NCI-H146 treated with DMSO at 0.1 percent for 48 hours (cell line): ENCODE data around the gene SARM1.

Source experiments
- DNase-seq: peaks from one replicate; lab custom pipeline; 2025; ENCODE audit not compliant: unreplicated experiment; lab: John Stamatoyannopoulos, UW

The SARM1 gene

DNA sequence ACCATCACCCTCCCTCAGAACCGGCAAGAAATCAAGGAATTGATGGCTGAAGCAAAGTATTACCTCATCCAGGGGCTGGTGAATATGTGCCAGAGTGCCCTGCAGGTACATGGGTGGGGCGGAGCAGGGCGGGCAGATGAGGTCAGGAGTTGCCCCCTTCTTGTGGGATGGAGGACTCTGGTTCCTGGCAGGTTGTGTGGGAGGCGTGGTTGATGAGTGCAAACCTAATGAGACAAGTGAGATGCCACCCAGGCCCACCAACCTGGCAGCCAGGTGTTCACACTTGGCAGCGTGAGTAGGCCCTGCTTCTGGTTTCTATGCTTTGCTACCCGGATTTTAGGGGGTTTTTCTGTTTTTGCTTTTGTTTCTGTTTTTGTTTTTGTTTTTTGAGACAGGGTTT is 31.1 kb upstream of the SARM1 start:
- DNase-seq: no peak

DNA sequence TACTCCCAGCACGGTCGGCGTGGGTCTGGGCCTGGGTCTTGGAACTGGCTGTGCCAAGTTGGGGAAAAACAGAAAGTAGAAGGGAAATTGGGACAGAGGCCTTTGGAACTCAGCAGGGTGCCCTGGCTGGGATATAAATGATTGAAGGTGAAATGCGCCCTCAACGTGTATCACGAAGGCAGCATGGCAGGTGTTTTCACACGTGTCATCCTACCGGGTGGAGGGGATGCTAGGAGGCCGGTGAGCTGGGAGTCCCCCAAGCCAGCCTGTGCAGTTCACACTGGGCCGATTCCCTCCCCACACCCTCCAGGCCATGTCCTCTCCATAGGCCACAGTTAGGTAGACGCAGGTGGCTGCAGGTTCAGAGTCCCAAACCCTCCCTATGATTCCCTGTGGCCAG is 30.0 kb upstream of the SARM1 start:
- no peak for DNase-seq

GRCh38 chr17:28342313-28342712 is 29.2 kb upstream of the SARM1 start:
- no peak for DNase-seq

DNA sequence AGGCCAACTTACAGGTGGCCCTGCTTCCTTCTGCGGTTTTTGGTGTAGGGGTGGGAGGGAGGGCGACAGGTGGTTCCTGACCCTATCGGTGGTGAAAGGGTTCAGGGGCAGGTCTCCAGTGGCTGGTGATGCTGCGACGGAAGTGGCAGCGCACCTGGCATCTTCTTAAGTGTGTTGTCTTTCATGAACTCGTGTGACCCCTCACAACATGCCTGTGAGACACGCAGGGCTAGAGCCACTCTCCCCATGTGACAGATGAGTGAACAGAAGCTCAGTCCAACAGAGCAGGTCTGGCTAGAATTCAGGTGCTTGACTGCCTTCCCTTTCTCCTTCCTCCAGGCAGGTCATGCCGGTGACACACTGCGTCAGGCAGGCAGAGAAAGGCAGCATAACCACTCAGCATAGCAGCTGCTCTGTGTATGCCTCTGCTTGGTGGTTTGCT is 28.0 kb upstream of the SARM1 start:
- DNase-seq: no peak

- no peak for DNase-seq
These were observed 27.5 kb upstream of the SARM1 start for GRCh38 chr17:28344011-28344410.

- DNase-seq: no peak
These were observed 27.0 kb upstream of the SARM1 start for GRCh38 chr17:28344435-28344901.

GRCh38 chr17:28345419-28346198 is 25.9 kb upstream of the SARM1 start:
- no peak for DNase-seq

- no peak for DNase-seq
These were observed 25.3 kb upstream of the SARM1 start for GRCh38 chr17:28346199-28346580.

GRCh38 chr17:28346746-28347246 is 24.7 kb upstream of the SARM1 start:
- DNase-seq: no peak

DNA sequence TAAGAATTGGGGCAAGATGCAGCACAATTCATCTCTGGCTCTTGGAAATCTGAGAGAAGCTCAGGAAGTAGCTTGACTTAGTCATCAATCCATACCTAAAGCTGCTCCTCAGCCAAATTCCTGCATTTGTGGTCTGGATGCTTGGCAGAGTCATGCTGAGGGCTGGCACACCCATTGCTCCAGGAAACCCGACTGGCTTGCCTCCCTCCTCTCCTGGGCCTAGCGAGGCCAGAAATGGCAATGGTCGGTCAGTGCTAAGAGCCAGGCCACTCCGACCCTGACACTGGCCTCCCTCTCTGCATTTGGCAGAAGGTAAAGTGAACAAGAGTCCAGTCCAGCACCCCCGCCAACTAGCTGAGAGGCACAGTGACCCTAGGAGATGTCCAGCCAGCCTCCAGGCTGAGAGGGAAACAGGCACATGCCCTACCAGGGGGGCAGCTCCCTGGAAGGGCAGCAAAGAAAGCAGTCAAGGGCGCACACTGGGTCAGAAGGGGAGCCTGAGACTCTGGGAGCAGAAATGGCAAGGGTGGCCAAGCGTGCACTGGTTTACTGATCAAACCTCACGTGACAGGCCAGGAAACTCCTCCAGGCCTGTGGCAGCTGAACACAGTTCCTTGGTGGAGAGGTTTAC is 24.1 kb upstream of the SARM1 start:
- DNase-seq: no peak

DNA sequence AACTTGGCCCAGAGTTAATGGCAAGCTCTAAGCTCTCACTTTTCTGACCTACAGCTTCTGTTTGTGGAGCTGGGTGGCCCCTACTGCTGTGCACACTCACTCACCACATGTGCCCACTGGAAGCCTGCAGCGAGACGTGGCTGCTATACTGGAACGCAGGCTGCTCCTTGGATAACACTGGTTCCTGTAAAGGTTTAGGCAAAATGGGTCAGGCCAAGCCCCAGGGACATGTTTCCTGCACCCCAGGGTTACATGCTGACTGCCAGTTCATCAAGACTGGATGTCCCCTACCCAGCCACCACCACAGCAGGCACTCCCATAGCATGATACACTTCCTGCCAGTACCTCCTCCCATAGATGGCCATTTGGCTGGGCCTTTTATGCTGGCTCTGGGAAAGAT is 22.5 kb upstream of the SARM1 start:
- no peak for DNase-seq

- no peak for DNase-seq
These were observed 21.2 kb upstream of the SARM1 start for GRCh38 chr17:28350271-28350670.

DNA sequence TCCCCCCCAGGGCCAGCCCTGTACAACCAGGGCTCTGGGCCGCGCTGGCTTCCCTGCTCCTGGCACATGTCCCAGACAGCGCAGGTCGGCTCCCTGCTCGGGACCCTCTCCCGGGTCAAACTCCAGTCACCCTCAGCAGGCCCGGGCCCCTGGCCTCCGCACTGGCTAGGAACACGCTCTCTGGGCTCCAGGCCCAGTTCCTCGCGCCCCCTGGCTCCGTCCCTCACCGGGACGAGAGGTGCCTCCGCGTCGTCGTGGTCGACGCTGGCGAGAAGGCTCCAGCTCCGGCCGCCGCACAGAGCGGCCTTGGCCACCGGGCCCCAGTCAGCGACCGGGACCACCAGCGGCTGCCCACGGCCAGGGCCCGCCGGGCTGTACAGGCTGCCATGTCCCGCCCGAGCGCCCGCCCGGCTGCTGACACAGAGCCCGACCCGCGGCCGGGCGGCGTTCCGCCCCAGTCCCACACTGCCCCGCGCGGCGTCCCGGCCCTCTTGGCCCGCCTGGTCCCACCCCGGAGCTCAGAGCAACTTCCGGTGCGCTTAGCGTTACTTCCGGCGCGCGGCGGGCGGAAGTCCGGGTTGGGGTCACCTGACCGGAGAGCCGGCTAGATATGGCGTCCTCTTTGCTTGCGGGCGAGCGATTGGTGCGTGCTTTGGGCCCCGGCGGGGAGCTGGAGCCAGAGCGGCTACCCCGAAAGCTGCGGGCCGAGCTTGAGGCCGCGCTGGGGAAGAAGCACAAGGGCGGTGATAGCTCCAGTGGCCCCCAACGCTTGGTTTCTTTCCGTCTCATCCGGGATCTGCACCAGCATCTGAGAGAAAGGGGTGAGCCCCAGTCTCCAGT is 14.2 kb upstream of the SARM1 start, which contains the start of gene POLDIP2:
Gene POLDIP2 (minus strand): TSS at position 467 of the 840 bp plus-strand sequence. CDS start 79 bp downstream, at position 388.
- DNase-seq: peak; percentile 73

GRCh38 chr17:28357901-28358197 is 13.6 kb upstream of the SARM1 start:
- no peak for DNase-seq

DNA sequence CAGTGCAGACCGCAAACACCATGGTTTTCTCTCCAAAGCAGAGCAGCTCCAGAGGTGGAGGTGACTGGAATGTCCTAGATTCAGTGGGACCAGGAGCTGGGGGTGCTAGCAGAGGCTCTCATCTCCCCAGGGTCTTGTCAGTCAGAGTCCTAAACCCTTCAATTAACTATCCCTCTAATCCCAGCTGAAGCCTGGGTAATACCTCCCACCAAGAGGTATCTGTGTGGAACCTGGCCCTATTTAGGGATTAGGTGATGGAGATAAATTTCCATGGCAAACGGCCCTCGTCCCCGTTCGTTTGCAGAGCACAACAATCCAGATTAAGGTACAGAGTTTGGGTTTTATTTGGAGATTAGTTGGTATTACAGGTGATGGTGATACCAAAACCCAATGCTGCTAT is 8.3 kb upstream of the SARM1 start:
- no peak for DNase-seq

DNA sequence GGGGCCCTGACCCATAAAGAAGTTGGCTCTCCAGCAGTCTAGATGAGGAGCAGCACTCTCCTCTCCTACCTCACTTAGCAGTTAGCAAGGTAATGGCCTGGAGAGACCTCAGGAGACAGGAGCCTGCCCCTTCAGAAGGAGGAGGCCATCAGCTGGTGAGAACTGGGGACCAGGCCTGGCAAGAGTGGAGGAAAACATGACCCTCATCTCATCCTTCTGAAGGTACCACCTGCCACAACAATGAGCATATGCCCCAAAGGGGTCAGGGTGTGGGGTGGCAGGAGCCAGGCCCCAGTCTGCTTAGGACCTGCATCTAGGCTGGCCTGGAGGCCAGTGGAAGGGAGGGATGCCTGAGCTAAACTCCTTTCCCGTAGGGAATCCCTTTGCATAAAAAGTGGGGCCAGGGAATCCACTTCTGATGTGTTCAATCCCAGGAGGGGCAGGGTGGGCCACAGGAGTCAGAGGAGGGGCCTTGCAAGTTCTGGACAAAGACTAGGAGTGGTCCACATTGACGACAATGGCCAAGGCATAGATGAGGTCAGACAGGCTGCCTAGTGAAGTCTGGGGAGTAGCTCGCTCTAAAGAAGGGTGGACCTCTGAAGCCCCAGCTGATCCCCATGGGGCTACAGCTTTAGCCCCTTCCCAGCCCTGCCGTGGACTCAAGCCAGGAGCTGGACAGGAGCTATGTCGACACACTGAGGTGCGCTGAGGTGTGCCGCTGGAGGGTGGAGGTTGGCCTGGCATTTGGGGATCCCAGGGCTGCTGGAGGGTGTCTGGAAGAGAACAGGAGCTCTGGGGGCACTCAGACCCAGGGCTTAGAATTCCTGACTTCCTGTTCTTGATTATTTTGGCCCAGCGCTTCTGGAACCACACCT is 7.5 kb upstream of the SARM1 start:
- no peak for DNase-seq

DNA sequence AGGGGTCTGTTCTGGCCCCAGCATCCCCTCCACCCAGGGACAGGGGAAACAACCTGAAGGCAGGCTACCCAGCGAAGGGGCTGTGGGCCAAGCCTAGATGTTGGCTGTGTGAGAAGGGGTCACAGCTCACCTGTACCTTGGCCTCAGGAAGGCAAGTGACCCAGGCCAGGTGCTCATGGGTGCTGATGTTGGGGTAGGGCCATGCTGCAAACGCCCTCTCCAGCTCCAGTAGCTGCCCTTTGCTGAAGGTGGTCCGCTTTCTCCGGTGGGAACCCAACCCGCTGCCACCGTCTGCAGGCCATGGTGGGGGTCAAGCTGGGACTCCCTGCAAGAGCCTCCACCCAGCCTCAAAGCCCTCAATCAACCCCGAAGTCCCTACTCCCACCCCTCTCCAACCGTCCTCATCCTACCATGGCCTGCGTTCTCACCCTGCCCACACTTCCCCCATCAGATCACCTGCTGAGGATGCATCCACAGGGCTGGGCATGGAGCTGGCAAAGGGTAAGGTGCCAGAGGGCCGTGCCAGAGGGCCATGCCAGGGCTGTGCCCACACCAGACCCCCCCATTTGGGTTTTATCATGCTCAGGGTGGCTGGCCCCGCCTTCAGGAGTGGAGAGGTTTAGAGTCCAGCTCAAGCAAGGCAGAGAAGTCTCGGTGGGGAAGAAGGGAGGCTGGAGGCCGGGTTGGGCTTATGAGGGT is 6.7 kb upstream of the SARM1 start, which contains the start of gene SEBOX:
Gene SEBOX (minus strand): TSS at position 535 of the 699 bp plus-strand sequence. CDS start 48 bp downstream, at position 487.
- DNase-seq: no peak

- DNase-seq: no peak
These were observed 6.0 kb upstream of the SARM1 start for GRCh38 chr17:28365487-28365886.

DNA sequence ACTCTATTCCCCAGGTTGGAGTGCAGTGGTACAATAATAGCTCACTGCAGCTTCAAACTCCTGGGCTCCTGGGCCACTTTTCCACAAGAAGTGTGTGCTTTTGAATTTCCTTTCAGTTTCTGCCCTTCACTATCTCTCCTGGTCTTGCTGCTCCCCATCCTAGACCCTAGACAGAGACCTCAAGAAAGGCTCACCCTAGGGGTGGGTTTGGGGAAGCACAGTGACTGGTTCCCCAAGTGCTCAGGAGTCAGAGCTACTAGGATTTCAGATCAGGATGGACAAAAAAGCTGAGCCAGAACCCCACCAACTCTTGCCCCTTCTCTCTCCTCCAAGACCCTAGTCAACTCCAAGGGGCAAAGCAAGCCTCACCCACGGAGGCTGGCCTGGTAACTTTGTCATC is 4.9 kb upstream of the SARM1 start:
- no peak for DNase-seq
